ENCODE data around the gene ASAP2.

The ASAP2 gene

GRCh38 chr2:9184361-9184760 lies 22.3 kb upstream of the ASAP2 start:
- no peak for DNase-seq

GRCh38 chr2:9187620-9188214 lies 18.9 kb upstream of the ASAP2 start:
- DNase-seq: no peak

GRCh38 chr2:9188823-9189222 lies 17.8 kb upstream of the ASAP2 start:
- no peak for DNase-seq

DNA sequence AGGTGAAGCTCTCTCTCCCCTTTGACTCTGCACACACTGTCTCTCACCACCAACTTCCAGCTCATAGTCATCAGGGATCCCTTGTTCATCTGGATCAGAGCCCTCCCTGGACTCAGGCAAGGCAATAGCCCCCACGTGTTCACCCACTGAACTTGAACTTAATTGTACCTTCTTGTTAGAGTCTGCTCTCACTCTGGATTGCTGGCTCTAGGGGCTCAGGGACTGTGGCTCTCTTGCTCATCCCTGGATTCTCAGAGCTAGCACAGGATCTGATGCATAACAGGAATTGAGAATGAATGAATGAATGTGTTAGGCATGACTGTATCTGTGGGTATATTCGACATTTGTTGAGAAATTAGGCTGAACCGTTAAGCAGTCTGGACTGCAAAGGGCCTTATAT lies 16.7 kb upstream of the ASAP2 start:
- DNase-seq: no peak

DNA sequence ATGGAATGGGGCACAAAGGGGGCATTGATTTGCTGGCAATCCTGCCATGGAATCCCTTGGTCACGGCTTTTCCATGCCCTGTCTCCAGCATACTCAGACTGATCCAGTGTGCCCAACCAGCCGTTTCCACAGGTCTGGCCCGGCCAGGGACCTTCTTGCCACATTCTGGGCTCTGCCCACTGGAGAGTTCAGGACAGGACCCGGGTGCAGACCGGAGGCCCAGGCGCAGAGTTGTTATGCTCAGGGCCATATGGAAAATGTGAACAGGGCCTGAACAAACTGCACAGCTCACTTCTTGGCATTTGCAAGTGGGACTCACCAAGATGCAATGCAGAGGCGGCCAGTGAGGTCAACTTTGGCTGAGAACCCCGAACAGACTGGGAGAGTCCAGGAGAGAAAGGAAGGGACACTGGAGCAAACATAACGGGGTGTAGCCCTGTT lies 15.6 kb upstream of the ASAP2 start:
- no peak for DNase-seq

DNA sequence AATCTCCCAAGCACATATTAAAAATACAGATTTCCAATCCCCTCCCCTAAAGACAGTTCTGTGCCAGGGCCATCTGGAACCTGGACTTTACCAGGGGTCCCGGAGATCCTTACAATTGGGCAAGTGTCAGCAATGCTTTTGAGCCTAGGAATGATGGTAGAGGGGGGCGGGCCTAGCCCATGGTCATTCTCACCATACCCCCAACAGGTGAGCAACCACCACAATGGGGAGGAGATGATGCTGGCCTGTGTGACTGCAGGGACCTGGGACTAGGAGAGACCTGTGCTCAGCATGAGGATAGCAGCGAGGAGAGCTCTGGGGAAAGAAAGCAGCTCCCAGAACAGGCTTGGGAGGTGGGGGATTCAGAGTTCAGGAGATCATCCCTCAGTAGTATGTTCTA lies 13.9 kb upstream of the ASAP2 start:
- no peak for DNase-seq

DNA sequence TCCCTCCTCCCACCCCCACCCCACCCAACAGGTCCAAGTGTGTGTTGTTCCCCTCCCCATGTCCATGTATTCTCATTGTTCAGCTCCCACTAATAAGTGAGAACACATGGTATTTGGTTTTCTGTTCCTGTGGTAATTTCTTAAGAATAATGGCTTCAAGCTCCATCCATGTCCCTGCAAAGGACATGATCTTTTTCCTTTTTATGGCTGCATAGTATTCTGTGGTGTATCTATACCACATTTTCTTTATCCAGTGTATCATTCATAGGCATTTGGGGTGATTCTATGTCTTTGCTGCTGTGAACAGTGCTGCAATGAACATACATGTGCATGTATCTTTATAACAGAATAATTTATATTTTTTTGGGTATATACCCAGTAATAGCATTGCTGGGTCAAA lies 12.3 kb upstream of the ASAP2 start:
- DNase-seq: no peak

- no peak for DNase-seq
These were observed 10.0 kb upstream of the ASAP2 start for GRCh38 chr2:9196637-9197036.

GRCh38 chr2:9197916-9198315 lies 8.7 kb upstream of the ASAP2 start:
- no peak for DNase-seq

DNA sequence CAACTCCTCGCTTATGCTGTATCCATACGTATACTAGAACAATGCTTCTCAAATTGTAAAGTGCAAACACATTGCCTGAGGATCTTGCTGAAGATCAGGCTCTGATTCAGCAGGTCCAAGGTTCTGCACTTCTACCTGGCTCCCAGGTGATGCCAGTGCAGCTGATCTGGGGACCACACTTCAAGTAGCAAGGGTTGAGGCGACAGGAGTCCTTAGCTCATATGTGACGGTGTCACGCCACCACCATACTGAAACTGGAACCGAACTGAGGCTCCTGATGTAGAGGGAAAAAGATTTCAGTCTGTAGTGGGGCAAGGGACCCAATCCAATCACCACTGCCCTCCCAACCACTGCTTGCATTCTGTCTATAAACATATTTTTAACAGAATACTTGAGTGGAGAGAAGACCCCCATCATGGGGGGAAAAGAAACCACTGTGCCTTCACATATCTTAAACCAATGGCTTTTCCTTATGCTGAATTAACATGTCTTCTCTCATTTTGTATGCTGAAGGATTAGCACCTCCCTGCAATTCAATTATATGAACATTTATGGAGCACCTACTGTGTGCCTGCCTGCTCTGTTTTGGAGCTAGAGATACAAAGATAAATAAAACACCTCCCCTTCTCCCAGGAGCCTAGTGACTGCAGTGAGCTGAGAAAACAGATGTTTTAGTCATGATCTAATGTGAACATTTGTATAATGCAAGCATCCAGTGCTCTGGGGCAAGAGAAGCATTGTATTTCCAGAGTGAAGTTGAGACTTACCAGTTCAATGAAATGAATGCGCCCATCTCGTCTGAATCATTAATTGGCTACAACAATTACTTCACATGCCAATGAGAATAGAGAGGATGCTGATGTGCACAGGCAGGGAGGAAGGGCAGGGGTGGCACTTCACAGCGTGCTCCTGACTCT lies 6.6 kb upstream of the ASAP2 start:
- no peak for DNase-seq

- no peak for DNase-seq
These were observed 6.0 kb upstream of the ASAP2 start for GRCh38 chr2:9200633-9201015.

DNA sequence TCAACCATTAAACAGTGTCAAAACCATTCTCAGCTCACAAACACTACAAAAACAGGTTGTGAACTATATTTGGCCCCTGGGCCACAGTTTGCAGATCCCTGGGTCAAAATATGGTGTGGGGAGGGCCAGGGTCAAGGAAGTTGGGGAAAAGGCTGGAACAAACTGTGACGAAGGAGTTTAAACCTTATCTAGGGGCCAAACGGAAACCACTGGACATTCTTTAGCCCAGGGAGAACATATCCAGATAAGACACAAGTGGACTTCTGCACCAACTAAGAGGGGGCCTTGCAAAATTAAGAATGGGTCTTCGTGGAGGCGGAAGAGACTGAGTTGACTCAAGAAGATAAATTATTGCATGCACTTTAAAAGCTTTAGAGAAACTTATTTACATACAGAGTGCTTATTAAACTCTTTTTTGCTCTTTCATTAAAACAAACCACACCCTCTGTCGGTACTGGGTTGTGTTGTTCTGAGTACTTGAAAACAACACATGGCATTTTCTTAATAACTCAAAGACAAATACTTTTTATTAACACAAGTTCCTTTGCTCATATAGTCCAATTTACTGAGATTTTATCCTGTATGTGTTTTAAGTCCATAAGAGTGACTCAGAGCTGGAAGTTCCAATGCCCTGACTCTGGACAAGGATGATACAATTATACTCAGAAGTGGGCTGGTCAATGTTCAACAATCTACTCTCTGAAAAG lies 5.3 kb upstream of the ASAP2 start:
- no peak for DNase-seq

DNA sequence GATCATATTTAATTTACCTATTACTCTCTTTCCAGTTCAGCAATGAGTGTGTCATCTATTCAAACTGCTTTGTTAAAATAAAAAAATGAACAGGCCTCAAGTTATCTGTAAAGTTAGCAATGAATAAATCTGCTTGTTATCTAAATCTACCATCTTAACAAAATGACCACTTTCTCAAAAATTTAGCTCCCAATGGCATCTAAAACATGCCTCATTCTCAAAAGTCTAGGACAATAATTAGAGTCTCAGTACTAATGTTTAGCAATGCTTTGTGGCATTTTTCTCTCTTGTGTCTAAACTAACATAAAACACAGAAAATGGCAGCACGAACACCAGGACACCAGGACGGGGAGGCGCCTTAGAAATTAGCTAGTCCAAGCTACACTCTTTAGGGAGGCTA lies 3.6 kb upstream of the ASAP2 start:
- no peak for DNase-seq

DNA sequence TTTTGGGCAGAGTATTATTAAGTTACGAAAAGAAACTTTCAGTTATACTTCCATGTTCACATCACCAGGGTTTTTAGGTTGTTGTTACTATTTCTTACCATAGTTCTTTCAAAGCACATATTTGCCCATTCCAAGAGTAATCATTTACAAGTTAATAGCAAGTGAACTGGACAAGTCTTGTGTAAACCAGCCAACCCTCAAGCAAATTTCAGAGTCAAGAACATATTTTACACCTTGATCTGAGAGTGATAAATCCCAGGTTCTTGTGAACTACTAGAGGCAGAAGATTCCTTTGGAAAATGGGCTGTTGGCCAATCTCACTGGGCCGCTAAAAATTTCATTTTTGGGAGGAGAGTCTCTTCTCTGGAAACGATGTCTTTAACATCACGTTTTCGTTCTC lies 2.7 kb upstream of the ASAP2 start:
- DNase-seq: no peak

GRCh38 chr2:9204939-9205338 lies 1.7 kb upstream of the ASAP2 start:
- no peak for DNase-seq

GRCh38 chr2:9205486-9205885 lies 1.1 kb upstream of the ASAP2 start:
- DNase-seq: no peak

GRCh38 chr2:9206991-9207640 lies 504 bp downstream of the ASAP2 start:
- DNase-seq: peak; percentile 13

DNA sequence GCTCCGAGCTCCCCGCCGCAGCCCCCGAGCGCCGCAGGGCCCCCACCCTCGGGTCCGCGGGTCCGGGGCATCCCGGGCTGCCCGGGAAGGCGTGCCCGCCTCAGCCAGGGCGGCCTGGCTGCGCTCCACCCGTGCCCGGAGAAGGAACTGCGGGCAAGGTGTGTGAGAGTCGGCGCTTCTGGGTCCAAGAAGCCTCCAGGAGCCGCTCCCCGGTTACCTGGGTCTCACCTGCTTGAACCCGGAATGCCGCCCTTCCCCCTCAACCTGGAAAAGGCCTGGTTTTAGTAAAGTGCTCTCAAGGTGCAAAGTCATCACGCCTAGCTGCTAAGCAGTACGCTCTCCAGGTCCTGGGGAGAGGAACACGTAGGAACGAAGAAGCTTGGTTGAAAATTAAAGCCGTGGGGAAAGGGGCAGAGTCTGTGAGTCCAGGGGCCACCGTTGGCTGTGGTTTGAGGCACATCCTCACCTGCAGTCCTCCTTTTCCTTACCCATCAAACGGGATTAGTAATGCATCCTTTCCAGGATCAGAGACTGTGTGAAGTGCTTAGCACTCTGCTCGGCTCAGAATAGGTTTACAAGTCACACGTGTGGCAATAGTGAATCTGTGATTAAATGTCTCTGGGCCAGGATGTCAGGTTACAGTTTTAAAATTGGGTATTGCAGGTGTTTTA lies 1.2 kb downstream of the ASAP2 start:
- peak; percentile 10 for DNase-seq

DNA sequence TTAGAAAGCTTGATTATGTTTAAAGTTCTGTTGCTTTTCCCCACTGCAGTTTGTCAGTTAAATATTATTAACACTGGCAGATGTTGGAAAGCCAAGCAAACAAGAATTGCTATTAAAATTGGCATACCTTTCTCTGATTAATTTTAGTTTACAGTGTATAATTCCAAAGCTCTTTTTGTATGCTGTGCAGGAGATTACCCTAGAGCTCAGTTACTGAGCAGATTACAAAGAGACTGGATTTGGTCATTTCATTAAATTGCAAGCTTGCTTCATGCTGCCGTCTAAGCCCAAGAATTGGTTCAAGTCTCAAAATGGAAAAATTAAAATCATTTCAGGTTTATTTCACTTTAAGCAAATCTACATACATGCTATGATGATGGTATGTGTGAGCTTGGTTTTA lies 2.3 kb downstream of the ASAP2 start:
- DNase-seq: no peak

DNA sequence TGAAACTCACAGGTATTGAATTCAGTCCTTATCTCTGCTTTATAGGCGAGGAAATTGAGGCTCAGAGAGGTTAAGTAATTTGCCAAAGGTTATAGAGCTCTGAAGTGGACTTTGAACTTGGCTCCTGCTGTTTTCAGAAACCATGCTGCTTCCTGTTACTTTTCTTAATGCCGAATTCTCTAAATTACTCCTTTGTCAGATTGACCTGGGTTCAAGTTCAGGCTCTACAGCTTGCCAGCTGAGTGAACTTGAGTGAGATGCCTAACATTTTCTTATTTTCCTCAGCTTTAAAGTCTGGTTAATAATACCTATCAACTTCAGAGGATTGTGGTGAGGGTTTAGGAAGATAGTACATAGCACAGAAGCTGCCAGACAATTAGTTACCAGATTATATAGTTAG lies 3.4 kb downstream of the ASAP2 start:
- no peak for DNase-seq

DNA sequence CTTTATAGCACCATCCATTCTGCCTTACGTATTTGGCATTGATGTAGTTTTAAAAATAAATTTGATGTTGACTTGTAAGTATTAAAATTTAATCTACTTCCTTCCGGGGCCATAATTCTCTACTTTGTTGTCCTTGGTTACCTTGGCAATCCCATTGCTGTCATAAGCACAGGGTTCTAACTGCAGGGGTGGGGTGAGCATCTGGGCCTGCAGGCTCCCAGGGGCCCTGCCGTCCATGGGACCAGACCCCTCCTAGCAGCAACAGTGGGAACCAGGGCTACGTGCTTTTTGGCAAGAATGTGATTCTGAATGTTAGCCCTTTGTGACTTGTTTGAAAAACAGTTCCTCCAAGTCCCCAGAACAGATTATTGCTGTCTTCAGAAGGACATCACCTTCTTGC lies 4.9 kb downstream of the ASAP2 start:
- DNase-seq: no peak

GRCh38 chr2:9212010-9212635 lies 5.5 kb downstream of the ASAP2 start:
- DNase-seq: peak; percentile 44
